Fibroblast of the aortic adventitia (primary cell): ENCODE measurements around the gene LCE1D. TPM values are rescaled to one million over a fixed set of nuclear protein-coding genes. Genes with fewer than 3 reads are reported as not detected.

Experiments
- DNase-seq: peaks from one replicate; pipeline ENCODE4 v3.0.0-alpha.2; 2010; ENCODE audit warnings: low read depth
- H3K4me3 ChIP-seq: 2 replicates; pipeline ENCODE4 v1.5.1; 2011; ENCODE audit warnings: low read depth, mild to moderate bottlenecking, control low read depth, low read length, moderate library complexity
- CTCF ChIP-seq: IDR thresholded peaks from 2 replicates; pipeline ENCODE4 v1.5.1; 2011; ENCODE audit warnings: mild to moderate bottlenecking, low read length, control low read depth, inconsistent platforms; ENCODE audit not compliant: insufficient read depth
- total RNA-seq: library from RNA; depleted of rRNA; stranded (reverse); fragments of >200 nt; gene quantifications from 2 replicates; pipeline ENCODE4 v1.2.3, GENCODE V29; 2012; ENCODE audit warnings: low replicate concordance

The LCE1D gene
- total RNA-seq, 1 donor, result not detected

DNA sequence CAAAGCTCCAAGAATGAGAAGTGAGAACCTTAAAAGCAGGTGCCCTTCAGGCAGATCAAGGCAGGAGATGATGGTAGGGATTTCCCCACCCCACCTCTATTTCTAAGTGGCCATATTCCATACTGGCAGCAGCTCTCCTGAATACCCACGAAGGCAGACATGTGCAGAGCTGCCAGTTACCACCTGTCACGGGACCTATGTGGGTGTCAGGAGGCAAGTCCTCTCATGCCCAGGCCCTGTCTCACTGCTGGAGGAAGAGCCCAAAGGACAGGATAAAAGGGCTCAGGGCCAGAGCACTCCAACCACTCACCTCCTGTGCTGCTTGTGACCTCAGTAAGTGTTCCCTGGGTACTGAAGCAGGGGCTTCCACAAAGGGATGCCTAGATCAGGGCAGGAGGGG lies 14.5 kb downstream of the LCE1D start:
- no peak for TF ChIP-seq CTCF
- no peak for DNase-seq
- H3K4me3 ChIP-seq, result no peak overlapping the region

DNA sequence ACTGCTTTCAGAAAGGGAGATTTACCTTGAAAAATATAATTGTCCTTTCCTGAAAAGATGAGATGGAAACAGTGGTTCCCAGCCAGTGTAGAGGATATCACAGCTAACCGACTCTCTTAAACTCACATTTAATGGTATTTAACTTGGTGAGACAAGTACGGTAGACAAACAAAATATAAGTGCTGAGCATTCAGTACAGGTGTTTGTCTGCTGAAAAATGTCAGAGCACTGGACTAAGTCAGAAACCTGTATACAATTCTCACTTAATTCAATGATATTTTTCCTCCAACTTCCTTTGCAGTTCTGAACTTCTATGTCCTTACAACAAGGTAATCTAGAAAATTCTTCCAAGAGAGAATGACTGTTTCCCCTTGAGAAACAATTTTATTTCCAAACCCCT lies 15.2 kb downstream of the LCE1D start, which contains the start of gene LCE1B:
Gene LCE1B (plus strand): TSS at position 301 of the 400 bp plus-strand sequence. CDS start 476 bp downstream, outside the sequence.
- H3K4me3 ChIP-seq, result no peak within 1 kb of the TSS
- no peak for DNase-seq
- TF ChIP-seq CTCF, result no peak

DNA sequence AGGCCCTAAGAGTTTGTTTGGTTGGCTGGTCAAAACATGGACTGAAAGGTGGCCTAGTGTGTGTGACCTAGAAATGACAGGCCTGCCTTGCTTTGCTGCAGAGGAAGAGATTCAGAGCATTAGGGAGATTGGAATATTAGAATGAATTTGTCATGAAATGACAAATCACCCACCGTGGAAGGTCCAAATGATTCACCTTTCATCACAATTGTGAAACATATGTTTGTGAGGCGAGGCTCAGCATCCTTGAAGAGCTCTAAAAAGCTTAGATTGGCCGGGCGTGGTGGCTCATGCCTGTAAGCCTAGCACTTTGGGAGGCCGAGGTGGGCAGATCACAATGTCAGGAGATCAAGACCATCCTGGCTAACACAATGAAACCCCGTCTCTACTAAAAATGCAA lies 20.8 kb downstream of the LCE1D start:
- no peak for TF ChIP-seq CTCF
- H3K4me3 ChIP-seq, result no peak overlapping the region
- DNase-seq, result no peak

DNA sequence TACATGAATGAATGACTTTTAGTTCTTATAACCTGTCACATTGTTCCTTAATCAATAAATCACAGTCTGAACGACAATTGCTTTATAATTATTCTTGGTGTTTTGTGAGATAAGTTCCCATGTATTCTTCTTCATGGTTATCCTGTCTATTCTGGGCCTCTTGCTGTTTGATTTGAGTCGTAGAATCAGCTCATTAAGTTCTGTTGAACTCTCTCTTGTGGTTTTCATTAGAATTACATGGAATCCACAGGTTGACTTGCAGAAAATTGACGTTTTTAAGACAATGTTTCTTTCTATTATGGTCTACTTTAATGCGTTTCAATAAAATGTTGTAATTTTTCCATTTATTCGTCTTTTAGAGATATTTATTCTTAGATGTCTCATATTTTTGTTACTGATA lies 26.8 kb downstream of the LCE1D start:
- no peak for DNase-seq
- TF ChIP-seq CTCF, result no peak
- no peak overlapping the region for H3K4me3 ChIP-seq

DNA sequence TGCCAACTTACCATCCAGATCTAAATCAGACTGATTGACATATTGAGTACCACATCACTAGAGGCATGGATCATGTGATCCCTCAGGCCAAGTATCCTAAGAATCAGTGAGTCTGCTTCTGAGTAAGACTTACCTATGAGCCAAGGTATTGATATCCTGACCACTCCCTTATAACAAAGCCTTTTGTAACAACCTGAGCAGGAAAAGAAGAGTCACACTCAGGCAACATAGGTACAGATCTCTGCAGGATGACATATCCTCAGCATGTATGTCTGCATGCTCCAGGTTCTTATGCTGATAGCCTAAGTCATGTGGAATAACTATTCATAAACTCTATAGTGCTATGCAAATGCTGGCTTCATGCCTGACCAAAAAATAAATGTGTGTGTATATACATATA lies 28.4 kb downstream of the LCE1D start:
- H3K4me3 ChIP-seq, result no peak overlapping the region
- no peak for DNase-seq
- no peak for TF ChIP-seq CTCF

- H3K4me3 ChIP-seq, result no peak within 1 kb of the TSS
- DNase-seq, result no peak
- no peak for TF ChIP-seq CTCF
Observed at GRCh38 chr1:152827173-152827572, 30.7 kb downstream of the LCE1D start, which contains the start of gene LCE1A. LCE1A (plus strand) TSS chr1:152827473; CDS start chr1:152827473, 0 bp downstream.

- no peak for TF ChIP-seq CTCF
- H3K4me3 ChIP-seq, result no peak overlapping the region
- DNase-seq, result no peak
Observed at GRCh38 chr1:152836870-152837269, 40.3 kb downstream of the LCE1D start.
